ENCODE results near the gene PIK3R3.

Gene PIK3R3

DNA sequence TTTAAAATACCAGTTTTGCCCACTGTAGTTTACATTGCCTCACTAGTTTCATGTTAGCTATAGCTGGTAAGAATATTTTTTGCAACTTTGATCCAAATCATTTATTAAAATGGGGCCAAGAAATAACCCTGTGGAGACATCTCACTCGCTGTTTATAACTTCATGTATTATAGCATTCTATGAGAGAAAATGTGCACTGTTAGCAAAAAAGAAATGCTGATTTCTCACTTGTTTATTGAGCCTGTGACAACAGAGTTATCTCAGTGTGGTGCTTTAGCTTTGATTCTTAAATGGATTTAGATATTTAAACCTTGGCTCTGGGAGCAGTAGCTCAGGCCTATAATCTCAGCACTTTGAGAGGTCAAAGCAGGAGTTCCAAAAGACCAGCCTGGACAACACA is 127.9 kb downstream of the PIK3R3 start:
- H3K4me3 ChIP-seq (ENCODE audit: low read depth, low read length): no peak overlapping the region
- DNase-seq (ENCODE audit: low read depth): no peak

DNA sequence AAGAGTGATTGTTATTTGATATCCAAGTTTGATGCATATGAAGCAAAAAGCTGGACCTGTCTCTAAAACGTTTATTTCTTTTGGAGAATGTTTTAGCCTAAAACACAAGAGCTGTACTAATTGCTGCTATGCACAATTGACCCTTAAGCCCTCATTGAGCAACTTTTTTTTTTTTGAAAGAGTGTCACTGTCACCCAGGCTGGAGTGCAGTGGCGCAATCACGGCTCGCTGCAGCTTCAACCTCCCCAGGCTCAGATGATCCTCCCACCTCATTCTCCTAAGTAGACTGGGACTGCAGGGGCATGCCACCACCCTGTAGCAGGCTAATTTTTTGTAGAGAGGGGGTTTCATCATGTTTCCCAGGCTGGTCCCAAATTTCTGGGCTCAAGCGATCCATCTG is 129.1 kb downstream of the PIK3R3 start:
- no peak for DNase-seq (ENCODE audit: low read depth)
- TF ChIP-seq, protein P1, sequence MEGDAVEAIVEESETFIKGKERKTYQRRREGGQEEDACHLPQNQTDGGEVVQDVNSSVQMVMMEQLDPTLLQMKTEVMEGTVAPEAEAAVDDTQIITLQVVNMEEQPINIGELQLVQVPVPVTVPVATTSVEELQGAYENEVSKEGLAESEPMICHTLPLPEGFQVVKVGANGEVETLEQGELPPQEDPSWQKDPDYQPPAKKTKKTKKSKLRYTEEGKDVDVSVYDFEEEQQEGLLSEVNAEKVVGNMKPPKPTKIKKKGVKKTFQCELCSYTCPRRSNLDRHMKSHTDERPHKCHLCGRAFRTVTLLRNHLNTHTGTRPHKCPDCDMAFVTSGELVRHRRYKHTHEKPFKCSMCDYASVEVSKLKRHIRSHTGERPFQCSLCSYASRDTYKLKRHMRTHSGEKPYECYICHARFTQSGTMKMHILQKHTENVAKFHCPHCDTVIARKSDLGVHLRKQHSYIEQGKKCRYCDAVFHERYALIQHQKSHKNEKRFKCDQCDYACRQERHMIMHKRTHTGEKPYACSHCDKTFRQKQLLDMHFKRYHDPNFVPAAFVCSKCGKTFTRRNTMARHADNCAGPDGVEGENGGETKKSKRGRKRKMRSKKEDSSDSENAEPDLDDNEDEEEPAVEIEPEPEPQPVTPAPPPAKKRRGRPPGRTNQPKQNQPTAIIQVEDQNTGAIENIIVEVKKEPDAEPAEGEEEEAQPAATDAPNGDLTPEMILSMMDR (IDR thresholded peaks at IDR 0.05; ENCODE audit: low read depth, low read length, missing control alignments): no peak
- H3K4me3 ChIP-seq (ENCODE audit: low read depth, low read length): no peak overlapping the region

More for the DNA sequence above, 127.9 kb downstream of the PIK3R3 start:
- TF ChIP-seq, protein P1 (IDR thresholded peaks at IDR 0.05; ENCODE audit: low read depth, low read length, missing control alignments): no peak

GRCh38 chr1:46002551-46003150 is 129.8 kb downstream of the PIK3R3 start:
- no peak for DNase-seq (ENCODE audit: low read depth)
- TF ChIP-seq, protein P1 (IDR thresholded peaks at IDR 0.05; ENCODE audit: low read depth, low read length, missing control alignments): no peak

GRCh38 chr1:46001081-46001785 is 131.2 kb downstream of the PIK3R3 start:
- TF ChIP-seq, protein P1 (IDR thresholded peaks at IDR 0.05; ENCODE audit: low read depth, low read length, missing control alignments): no peak
- H3K4me3 ChIP-seq (ENCODE audit: low read depth, low read length): no peak overlapping the region
- DNase-seq (ENCODE audit: low read depth): no peak

More at GRCh38 chr1:46002551-46003150, 129.8 kb downstream of the PIK3R3 start:
- H3K4me3 ChIP-seq (ENCODE audit: low read depth, low read length): no peak overlapping the region

- TF ChIP-seq, protein P1 (IDR thresholded peaks at IDR 0.05; ENCODE audit: low read depth, low read length, missing control alignments): no peak
- no peak for DNase-seq (ENCODE audit: low read depth)
- no peak overlapping the region for H3K4me3 ChIP-seq (ENCODE audit: low read depth, low read length)
Measured at GRCh38 chr1:45999507-45999906, 132.9 kb downstream of the PIK3R3 start.

DNA sequence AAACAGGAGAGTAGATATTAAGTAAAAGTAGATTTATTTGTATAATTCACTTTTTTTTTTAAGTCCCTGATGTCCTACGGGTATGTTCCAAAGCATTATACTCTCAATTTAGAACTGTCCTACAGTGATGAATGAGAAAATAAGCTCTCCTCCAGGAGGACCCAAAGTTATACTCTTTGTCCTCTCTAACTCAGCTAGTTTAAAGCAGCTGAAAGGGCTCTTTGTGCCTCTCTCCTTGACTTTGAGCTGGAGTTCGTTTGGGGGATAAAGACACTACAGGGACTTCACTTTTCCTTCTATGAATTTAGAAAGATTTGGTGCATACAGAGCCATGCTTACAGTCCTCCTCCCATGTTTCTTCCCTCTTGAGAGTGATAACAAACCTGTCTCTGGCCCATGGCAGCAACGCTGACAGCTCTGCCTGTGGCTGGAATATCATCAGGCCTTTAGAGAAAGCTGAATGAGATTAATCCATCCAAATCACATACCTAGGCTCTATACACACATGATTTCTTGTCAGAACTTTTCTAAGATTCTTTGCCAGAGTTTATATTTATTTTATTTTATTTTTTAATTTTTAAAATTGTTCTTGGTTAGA is 134.3 kb downstream of the PIK3R3 start:
- DNase-seq (ENCODE audit: low read depth): no peak
- TF ChIP-seq, protein P1 (IDR thresholded peaks at IDR 0.05; ENCODE audit: low read depth, low read length, missing control alignments): no peak
- H3K4me3 ChIP-seq (ENCODE audit: low read depth, low read length): no peak overlapping the region

Measured in GM12864 (cell line).